Measurements from ENCODE around the gene EBF4.
A peak's percentile ranks its signal among the peaks of the same experiment; 100 is the strongest.
"Not testable (repeated sequence)": the region's sequence is repeated elsewhere in the genome, so short reads cannot be mapped to it uniquely, and the experiment has no call there.

The EBF4 gene

GRCh38 chr20:2759603-2760296, 67.2 kb downstream of the EBF4 start:
- peak; percentile 39 for DNase-seq

DNA sequence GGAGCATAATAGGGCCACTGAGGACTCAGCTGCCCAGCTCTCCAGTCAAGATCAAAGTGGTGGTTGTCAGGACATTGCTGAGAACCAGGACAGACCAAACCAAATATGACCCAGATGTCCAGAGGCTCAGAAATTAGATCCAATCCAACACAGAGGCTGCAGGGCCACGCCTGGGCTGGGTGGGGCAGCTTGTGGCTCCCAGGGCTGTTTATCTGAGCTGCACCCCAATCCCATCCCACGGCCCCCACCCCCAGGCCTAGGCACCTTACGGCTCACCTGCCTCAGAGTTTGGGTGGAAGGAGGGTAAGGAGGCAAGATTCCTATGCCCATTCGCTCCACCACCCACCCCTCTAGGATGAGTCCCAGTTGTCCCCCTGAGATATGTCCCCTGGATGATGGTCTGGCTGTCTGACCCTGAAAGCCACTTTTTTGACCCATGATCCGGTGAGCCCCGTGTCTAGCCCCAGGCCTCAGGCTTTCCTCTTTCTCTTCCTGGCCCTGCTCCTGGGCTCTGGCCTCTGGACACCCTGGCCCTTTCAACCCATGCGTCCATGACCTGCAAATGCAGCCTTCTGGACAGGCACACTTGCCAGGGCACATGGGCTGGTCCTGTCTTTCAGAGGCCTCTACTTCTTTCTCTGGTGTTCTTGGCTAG, 67.8 kb downstream of the EBF4 start:
- no peak for DNase-seq

GRCh38 chr20:2760952-2761305, 68.3 kb downstream of the EBF4 start:
- no peak for DNase-seq

DNA sequence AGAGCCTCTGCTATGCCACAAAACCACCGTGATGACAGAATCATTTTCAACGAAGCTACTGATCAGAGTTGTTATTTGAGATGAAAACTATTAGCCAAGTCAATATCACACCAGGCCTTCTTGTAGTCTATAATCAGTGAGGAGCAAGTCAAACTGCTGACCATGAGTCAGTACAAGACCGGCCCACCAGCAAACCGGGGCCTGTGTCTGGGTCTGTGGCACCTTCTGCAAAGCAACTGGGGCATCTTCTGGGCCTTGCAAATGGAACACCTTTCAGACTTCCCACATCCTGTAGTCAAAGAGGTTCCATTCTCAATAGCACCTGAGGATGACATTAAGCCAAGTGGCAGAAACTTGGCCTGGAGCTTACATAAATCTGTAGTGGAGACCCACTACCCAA, 69.3 kb downstream of the EBF4 start:
- DNase-seq: peak; percentile 14

GRCh38 chr20:2762578-2763131, 70.1 kb downstream of the EBF4 start:
- DNase-seq: peak; percentile 86

- peak; percentile 46 for DNase-seq
These were observed 70.6 kb downstream of the EBF4 start for GRCh38 chr20:2763186-2763585.

DNA sequence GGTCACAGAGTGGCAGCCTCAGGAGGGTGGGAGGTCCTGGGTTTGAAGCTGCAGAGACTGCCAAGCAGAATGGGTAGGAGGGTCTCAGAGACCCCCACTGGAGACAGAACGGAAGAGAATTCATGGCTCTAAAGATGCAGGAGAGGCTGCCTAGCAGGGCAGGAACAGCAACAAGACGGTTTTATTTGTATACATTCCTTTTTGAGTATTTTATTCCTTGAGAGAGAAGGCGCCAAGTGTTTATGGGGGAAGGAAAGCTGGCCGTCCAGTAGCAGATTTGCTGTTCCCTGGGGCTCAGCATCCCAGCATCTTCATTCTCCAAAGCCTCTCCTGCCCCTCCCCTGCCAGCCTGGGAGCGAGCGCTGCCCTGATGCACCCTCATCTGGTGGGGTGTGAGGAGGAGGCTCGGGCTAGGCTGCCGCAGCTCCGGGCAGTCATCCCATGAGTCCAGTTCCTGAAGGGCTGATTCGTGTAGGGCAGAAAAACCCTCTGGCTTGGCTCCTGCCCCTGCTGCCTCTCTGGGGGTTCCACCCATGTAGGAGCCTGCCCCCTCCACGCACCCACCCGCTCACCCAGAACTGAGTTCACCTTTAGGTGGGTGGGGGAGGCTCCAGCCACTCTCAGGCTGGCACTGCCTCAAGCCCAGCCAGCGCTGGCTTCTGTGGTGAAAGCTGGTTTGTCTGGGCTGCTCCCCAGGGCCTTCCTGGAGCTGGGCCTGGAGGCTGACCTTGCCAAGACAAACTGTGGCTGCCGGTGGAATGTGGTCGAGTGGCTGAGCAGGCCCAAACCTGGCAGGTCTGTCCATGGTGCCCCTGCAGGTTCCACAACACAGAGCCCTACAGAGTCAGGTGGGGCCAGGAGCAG, 75.4 kb downstream of the EBF4 start:
- DNase-seq: no peak

- no peak for DNase-seq
These were observed 76.0 kb downstream of the EBF4 start for GRCh38 chr20:2768632-2769015.

DNA sequence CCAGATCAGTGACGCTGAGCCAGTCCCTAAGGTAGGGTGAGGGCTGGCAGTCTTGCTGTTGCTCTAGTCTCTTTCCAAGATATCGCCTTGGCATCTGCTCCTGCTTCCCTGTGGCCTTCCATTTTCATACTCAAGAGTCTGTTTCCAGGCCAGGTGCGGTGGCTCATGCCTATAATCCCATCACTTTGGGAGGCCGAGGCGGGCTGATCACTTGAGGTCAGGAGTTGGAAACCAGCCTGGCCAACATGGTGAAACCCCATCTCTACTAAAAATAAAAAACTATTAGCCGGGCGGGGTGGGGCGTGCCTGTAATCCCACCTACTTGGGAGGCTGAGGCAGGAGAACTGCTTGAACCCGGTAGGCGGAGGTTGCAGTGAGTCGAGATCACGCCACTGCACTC, 77.5 kb downstream of the EBF4 start:
- not testable (repeated sequence) for DNase-seq

- DNase-seq: peak; percentile 48
These were observed 79.1 kb downstream of the EBF4 start for GRCh38 chr20:2771631-2772080.

GRCh38 chr20:2773812-2774211, 81.2 kb downstream of the EBF4 start:
- DNase-seq: no peak

DNA sequence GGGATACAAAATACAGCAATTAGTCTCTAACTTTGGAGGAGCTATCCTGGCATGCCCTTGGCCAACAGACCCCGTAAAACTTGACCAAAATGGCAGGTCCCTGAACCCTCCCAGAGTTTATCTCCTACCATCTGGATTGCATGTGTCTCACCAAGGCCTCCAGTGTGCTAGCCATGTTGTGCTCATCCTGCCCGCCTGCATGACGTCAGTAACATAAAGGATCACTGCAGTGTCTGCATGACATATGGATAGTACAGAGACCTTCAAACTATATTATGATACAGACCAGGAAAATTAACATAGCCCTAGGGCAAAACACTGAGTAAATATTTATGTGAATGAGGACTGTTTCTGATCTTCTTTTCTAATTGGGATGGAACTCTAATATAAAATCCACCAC, 82.6 kb downstream of the EBF4 start:
- peak; percentile 26 for DNase-seq

- DNase-seq: no peak
These were observed 86.2 kb downstream of the EBF4 start for GRCh38 chr20:2778602-2779321.

DNA sequence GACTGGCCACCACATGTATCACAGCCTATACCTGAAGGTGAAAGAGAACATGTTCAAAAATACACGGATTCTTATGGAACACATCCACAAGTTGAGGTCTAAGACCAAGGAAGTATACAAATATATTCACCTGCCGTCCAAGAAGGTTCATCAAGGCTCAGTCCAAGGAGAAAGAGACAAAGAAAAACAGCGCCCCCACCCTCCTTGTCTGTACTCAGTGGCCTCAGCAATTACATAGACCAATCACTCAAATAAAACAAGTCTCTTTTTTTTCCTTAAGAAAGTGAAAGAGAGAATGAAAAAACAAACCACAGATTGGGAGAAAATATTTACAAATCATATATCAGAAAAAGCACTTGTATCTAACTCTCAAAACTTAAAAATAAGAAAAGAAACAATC, 88.4 kb downstream of the EBF4 start:
- DNase-seq: no peak

GRCh38 chr20:2783908-2784566, 91.5 kb downstream of the EBF4 start:
- DNase-seq: no peak

GRCh38 chr20:2793471-2793870, 100.9 kb downstream of the EBF4 start:
- DNase-seq: no peak

DNA sequence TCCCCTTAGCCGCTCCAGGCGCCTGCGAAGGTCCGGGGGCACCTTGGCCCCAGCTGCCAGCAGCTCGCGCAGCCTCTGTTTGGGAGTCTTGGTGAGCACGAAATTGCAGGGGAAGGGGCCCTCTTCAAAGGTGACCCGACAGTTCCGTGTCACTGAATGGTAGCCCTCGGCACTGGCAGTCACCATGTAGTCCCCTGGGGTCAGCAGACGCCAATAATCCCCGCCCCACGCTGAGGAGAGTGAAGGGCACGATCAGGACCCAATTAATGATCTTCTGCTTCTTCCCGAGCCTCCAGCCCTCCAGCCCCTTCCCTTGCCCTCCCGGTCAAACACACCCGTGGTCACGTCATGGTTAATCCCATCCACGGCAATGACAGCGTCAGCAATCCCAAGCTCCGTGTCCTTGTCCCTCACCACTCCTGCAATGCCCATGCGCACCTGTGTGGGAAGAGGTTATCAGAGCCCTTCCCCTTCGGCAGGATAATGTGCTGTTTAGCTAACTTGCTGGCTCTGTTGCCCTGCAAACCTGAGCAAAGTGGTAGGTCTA, 101.7 kb downstream of the EBF4 start:
- DNase-seq: no peak

DNA sequence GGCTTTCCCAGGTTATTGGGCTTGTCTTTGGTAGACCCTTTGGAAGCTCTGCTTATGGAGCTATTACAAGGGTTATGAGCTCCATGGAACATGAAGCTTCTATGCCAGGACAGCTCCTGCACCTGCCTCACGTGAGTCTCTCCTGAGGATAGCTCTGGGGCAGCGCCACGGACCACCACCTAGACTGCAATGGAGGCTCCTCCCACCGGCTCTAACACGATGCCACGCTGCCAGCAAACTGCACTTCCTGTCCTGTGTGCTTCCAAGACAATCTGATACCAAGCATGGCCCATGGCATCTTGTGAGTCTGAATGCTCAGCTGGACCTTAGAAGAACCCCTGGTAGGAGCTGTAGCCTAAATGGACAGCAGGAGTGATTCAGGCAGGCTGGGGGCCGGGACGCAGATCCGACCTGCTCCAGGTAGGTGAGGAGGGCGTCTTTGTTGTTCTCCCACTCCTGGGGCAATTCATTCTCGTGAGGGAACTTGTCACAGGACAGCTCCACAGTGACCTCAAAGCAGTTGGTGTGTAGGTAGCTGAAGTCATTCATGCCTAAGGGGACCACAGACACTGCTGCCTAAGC, 102.4 kb downstream of the EBF4 start:
- peak; percentile 19 for DNase-seq

- DNase-seq: no peak
These were observed 102.9 kb downstream of the EBF4 start for GRCh38 chr20:2795451-2795850.

DNA sequence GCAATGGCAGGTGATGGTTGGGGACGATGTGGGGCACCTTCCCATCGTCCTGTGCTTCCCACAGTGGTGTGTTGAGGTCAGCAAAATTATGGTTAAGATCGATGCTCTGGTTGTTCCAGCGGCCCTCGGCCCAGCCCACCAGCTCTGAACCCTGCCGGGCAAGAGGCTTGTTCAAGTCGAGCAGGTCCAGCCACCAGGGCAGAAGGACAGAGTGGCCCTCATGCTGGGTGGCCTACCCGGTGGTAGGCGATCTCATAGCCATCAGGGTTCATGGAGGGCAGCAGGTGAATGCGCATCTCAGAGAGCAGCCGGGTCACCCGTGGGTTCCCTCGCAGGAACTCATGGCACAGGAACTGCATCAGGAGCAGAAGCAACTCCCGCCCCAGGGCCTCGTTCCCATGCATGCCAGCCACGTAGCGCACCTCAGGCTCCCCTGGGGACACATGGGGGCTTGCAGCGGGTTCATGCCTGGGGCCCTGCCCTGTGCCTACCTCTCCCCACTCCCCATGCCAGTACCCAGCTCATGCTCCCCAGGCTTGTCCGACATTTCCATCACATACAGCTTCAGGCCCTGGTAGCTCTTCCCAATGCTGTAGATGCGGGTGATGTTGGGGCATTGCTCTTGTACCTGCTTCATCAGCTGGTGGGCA, 103.6 kb downstream of the EBF4 start:
- no peak for DNase-seq

Measured in NCI-H69 (cell line).